Stimulated activated CD4-positive, alpha-beta T cell treated with anti-CD3 and anti-CD28 coated beads, TNF-alpha, amount 100 ng/mL, for 24 hours (primary cell): ENCODE data around the gene GRID1.
"Not testable (repeated sequence)": the region's sequence is repeated elsewhere in the genome, so short reads cannot be mapped to it uniquely, and the experiment has no call there.

Experiments used
- DNase-seq, 3 experiments: peaks; one replicate each; pipeline ENCODE4 v3.0.0-alpha.2; 2020; ENCODE audit warnings: low read depth in 3 of 3

GRID1 gene

GRCh38 chr10:86391986-86392722 lies 25.6 kb upstream of the GRID1 start:
- DNase-seq: no peak

- DNase-seq: no peak
Observed at GRCh38 chr10:86391236-86391840, 24.7 kb upstream of the GRID1 start.

GRCh38 chr10:86390337-86391120 lies 23.9 kb upstream of the GRID1 start:
- no peak for DNase-seq

GRCh38 chr10:86389441-86390193 lies 23.0 kb upstream of the GRID1 start:
- DNase-seq: no peak

- DNase-seq: not testable (repeated sequence)
Observed at GRCh38 chr10:86389109-86389440, 22.5 kb upstream of the GRID1 start.

- DNase-seq: no peak
Observed at GRCh38 chr10:86388119-86388704, 21.6 kb upstream of the GRID1 start.

- no peak for DNase-seq
Observed at GRCh38 chr10:86387178-86387794, 20.7 kb upstream of the GRID1 start.

GRCh38 chr10:86385806-86386205 lies 19.2 kb upstream of the GRID1 start:
- no peak for DNase-seq

- DNase-seq: no peak
Observed at GRCh38 chr10:86377797-86378146, 11.2 kb upstream of the GRID1 start.

GRCh38 chr10:86376852-86377796 lies 10.5 kb upstream of the GRID1 start:
- peak; percentile 65 to 80 (median 73) for DNase-seq

- DNase-seq: no peak
Observed at GRCh38 chr10:86376403-86376802, 9.8 kb upstream of the GRID1 start.

GRCh38 chr10:86375204-86375603 lies 8.6 kb upstream of the GRID1 start:
- DNase-seq: no peak

GRCh38 chr10:86374664-86375063 lies 8.1 kb upstream of the GRID1 start:
- no peak for DNase-seq

GRCh38 chr10:86373828-86374227 lies 7.2 kb upstream of the GRID1 start:
- no peak for DNase-seq

- DNase-seq: no peak
Observed at GRCh38 chr10:86373251-86373650, 6.7 kb upstream of the GRID1 start.

- no peak for DNase-seq
Observed at GRCh38 chr10:86372784-86373239, 6.2 kb upstream of the GRID1 start.

GRCh38 chr10:86372119-86372783 lies 5.7 kb upstream of the GRID1 start:
- no peak for DNase-seq

GRCh38 chr10:86371691-86372090 lies 5.1 kb upstream of the GRID1 start:
- no peak for DNase-seq

GRCh38 chr10:86371116-86371515 lies 4.5 kb upstream of the GRID1 start:
- no peak for DNase-seq
